A673 (cell line): Measurements from ENCODE around the gene DIP2A.

Source experiments
- EZH2 ChIP-seq: fragments of 200-600 bp; sonication (generic); IDR thresholded peaks from 2 replicates; pipeline ENCODE4 v1.6.1; 2017; ENCODE audit warnings: borderline replicate concordance, low read depth, mild to moderate bottlenecking, mixed read lengths, antibody characterized with exemption, low read length; ENCODE audit not compliant: poor library complexity, severe bottlenecking
- TF ChIP-seq, protein P1 (sequence below): fragments of 300-800, 200-600 bp; sonication (generic); conservative IDR thresholded peaks from 2 replicates; pipeline ENCODE4 v1.5.1; 2017; ENCODE audit warnings: low read depth, mild to moderate bottlenecking, antibody characterized with exemption, low read length, moderate library complexity, mixed read lengths

DNA sequence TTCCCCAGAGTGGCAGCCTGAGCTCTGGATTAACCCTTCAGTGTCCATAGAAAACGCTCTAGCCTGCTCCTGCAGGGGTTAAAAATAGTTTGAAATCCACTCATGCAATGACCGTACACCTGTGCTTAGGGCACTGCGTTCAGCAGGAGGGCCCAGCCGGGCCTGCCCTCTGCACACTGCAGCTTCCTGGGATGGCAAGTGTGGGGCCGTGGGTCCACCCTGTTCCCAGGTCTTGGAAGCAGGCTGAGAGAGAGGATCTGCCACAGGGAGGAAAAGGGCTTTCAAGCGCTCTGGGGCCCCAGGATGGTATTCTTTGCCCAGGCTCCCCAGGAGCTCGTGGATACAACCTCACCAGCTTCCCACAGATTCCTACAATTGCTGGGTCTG is 147.7 kb downstream of the DIP2A start:
- TF ChIP-seq, protein P1, sequence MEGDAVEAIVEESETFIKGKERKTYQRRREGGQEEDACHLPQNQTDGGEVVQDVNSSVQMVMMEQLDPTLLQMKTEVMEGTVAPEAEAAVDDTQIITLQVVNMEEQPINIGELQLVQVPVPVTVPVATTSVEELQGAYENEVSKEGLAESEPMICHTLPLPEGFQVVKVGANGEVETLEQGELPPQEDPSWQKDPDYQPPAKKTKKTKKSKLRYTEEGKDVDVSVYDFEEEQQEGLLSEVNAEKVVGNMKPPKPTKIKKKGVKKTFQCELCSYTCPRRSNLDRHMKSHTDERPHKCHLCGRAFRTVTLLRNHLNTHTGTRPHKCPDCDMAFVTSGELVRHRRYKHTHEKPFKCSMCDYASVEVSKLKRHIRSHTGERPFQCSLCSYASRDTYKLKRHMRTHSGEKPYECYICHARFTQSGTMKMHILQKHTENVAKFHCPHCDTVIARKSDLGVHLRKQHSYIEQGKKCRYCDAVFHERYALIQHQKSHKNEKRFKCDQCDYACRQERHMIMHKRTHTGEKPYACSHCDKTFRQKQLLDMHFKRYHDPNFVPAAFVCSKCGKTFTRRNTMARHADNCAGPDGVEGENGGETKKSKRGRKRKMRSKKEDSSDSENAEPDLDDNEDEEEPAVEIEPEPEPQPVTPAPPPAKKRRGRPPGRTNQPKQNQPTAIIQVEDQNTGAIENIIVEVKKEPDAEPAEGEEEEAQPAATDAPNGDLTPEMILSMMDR: no peak
- no peak for TF ChIP-seq EZH2
